Renal pelvis (tissue), 4 donors: ENCODE data around the gene TMEM165. TPM values are rescaled to one million over a fixed set of nuclear protein-coding genes. Genes with fewer than 3 reads are reported as not detected.

Experiments used
- DNase-seq: peaks from one replicate; pipeline ENCODE4 v3.0.0-alpha.2; 2013
- polyA plus RNA-seq, 3 donors: library from polyadenylated mRNA; unstranded; fragments of 120-200 nt; gene quantifications; one replicate each; pipeline ENCODE4 v1.2.1, GENCODE V29; 2013; ENCODE audit not compliant: insufficient read length in 3 of 3

The TMEM165 gene
- polyA plus RNA-seq, 3 donors = 71.1 to 87.6 (median 85.8) TPM

DNA sequence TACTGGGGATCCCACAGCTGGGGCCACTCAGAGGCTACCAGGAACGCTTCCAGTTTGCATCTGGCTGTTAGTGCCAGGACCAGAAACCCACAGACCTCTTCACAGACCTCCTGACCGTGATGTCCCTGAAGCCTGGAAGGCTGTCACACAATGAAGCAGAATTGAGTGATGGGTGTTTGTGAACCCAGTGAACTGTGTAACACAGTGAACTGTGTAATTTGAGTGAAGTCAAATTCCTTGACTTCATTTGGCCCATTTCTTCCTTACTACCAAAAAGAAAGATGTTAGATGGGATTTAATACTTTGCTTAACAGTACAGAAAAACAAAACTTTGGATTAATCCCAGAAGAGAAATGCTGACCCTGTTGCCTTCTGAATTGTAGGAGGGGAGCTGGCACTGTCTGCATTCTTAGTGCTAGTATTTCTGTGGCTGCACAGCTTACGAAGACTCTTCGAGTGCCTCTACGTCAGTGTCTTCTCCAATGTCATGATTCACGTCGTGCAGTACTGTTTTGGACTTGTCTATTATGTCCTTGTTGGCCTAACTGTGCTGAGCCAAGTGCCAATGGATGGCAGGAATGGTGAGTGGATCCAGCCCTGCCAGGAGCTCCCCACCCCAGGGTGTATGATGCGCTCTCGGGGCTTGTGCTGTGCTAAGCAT is 31.9 kb upstream of the TMEM165 start:
- DNase-seq = peak; percentile 43

DNA sequence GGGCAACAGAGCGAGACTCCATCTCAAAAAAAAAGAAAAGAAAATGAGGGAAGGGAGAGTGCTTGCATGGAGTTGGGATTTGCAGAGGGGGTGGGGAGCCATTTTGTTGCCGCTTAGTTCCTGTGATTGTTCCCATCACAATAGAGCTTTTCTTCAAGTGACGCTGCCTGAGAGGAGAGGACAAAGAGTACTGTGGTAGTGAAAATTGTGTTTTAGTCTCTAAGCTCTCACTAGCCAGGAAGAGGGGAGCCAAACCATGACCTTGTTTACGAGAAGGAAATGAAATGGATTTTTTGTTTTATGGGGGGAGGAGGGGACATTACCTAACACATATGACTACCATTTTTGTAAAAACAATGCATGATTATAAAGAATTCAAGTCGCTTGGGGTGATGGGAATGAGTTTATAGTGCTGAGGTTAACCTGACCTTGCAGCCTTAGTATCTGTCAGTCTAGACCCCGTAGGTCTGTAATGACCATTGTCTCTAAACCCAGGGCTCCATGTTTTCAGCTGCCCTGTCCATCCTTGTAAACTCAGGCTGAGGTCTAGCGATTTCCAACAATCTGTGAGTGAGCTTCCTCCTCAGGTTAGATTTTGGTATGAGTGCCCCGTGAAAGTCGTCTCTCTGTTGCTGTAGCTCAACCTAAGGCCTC is 30.9 kb upstream of the TMEM165 start:
- DNase-seq = no peak

DNA sequence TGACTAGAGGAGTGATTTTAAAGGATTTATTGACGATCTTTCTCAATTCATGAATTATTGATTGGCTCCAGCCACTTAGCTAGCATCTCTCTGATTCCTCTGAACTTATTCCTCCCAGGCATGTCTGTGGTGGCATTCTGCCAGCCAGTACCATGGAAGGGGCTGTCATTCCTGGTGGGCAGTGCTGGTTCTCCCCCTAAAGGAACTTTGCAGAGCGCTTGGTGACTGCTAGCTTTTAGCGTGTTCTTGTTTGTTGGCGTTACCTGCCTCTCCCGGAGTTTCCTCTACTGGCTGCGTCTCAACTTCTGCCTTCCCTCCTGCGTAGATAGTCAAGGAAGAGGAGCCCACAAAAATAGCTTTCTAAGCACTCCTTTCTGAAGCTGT is 30.4 kb upstream of the TMEM165 start:
- no peak for DNase-seq

DNA sequence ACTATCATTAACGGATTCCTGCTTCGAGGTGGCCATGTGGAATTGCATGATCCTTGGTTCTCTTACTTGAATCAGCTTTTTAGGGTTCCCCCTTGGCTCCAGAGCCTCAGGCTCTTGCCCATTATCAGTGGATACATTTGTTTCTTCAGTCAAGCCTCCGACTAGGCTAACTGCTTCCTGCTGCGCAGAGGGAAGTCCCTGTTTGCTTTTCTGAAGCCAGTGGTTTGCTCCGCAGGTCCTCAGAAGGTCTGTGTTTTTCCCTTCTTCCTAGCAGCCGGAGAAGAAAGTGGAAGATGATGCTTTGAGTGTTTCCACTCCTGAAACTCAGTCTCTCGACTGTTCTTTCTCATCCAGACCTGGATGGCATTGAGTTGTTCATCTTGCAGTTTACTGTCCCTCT is 29.1 kb upstream of the TMEM165 start:
- no peak for DNase-seq

DNA sequence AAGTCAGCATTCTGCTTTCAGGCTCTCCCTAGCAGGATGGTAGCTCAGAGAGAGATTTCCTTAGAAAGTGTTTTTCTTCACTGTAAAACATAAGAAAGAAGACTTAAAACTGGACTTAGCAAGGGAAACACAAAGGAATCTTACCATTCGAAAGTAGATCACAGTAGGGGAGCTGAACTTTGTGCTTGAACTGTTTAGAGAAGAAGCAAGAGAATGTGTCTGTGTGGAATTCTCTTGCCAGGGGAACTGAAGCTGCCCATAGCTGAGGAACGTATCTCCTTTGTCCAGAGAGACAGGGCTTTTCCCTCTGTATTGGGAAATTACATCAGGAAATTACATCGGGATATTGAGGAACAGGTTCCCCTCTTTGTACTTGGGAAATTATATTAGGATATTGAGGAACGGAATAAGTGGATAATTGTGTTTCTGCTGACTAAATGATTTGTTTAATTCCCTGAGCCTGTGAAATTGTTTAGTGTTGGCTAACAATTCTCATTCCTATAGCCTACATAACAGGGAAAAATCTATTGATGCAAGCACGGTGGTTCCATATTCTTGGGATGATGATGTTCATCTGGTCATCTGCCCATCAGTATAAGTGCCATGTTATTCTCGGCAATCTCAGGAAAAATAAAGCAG is 28.6 kb upstream of the TMEM165 start:
- DNase-seq = no peak

DNA sequence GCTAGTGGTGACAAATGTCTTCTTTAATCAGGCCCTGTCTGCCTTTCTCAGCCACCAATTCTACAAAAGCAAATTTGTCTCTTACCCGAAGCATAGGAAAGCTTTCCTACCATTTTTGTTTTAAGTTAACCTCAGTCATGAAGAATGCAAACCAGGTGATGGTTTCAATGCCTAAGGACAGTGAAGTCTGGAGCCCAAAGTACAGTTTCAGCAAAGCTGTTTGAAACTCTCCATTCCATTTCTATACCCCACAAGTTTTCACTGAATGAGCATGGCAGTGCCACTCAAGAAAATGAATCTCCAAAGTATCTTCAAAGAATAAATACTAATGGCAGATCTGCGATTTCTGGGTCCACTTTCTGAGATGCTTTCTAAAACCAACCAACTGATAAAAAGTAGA is 25.8 kb upstream of the TMEM165 start:
- no peak for DNase-seq

DNA sequence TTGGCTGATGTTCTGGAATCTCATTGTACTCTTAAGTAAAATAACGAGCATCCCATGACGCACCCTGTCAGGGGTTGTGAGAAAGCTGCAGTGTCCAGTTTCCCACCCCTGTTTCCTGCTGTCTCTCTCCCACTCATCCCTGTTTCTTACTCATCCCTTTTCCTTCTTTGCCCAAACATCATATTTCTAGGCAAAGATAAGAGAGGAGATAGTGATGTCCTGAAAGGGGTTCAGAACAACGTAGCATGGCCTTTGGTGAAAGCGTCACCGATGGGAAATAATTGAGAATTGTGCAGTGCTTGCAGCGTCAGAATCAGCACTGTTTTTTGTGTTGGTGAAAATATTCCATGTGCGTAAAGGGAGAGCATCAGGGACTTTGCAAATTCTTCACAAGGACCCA is 23.5 kb upstream of the TMEM165 start:
- DNase-seq = no peak

DNA sequence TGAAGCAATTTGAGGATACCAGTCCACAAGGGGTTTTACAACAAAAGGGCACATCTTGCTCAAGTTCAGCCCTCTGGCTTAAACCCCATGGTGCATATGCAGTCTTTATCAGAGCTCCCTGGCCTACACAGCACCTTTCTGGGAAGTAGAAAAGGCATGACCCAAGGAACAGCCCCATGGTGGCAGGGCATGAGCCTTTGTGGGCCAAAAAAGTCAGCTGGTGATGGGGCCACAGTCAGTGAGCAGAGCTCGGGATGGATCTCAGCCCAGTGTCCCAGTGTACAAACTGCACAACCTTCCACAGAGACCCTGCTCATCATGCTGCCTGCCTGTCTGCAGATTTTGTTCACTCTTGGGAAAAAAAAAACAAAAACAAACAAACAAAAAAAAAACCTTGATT is 22.3 kb upstream of the TMEM165 start:
- no peak for DNase-seq

DNA sequence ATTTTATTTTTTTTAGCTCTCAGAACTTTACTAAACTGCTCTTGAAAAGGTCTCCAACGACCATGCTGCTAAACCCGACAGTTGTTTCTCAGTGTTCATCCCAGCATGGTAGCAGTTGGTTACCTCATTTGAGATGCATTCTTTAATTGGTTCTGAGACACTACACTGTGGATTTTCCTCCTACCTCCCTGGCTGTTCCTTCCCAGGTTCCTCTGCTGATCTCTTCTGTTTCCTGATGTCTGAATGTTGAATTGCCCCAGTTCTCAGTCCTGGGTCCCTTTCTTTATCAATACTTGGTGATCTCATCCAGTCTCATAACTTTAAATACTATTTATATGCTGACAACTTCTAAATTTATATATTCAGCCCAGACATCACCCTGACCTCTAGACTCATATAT is 19.1 kb upstream of the TMEM165 start:
- DNase-seq = no peak

DNA sequence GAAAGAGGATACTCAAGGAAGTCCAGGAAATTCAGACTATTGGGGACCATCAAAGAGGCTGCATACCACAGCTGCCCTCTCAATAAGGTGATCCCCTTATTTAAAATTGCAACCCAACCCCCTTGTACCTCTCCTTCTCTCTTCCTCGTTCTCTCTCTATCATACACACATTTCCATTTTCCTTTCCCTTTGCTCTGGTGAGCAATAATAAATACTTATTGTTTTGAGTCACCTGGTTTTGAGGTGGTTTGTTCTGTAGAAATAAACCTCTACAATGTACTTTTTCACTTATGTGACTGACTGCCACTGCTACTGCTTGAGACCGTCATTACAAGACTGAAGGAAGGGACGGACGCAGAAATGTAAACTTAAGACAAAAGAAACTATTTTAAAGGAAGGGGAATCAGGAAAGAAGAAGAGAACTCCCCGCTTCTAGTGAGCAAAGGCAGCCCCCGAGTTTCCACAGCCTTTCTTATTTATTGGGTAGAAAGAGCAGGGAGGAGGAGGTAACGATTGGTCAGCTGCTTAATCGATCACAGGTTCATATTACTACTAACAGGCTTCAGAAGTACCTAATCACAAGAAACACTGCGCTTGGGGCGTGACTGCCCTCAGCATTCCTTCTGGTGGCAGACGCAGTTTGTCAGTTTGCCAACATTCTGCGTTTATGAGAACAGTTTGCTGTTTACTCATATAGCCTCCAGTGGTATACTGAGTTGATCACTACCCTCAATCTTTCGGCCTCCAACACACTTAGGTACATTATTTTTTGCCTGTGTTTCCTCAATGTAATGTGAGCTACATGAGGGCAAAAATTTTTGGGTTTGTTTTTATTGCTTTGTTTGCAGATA is 16.9 kb upstream of the TMEM165 start:
- DNase-seq = no peak

DNA sequence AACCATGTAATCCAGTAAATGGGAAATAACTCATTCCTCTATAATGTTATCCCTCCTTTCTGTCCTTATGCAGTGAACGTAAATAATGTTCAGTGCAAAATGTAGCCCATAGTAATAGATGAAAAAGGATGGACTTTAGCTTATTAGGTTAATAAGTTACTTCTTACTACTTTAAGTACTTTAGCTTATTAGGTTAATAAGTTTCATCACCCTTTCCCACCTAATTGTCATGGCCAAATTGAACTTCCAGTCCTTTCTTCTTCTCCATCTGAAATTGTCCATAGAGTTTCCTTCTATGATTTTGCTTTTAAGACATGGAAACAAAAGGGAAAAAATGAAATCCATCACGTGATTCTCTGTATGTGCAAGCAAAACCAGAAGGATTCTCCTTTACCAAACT is 15.2 kb upstream of the TMEM165 start:
- DNase-seq = no peak

DNA sequence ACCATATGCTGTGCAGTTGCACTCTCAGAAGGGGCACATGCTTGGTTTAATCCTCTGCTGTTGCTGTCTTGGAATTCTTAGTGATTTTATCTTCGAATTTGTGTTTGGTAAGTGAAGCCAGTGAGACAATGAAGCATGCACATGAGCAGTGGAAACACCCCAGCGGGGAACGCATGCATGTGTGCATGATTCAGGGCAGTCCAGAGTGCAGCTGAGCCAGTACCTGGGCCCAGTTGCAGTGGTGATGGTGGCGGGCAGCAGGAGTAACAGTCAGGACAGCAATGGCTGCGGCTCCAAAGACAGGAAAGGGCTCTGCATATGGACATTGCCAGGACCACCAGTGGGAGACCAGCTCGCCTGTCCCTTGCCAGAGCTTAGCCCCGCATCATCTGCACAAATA is 14.3 kb upstream of the TMEM165 start:
- DNase-seq = no peak

DNA sequence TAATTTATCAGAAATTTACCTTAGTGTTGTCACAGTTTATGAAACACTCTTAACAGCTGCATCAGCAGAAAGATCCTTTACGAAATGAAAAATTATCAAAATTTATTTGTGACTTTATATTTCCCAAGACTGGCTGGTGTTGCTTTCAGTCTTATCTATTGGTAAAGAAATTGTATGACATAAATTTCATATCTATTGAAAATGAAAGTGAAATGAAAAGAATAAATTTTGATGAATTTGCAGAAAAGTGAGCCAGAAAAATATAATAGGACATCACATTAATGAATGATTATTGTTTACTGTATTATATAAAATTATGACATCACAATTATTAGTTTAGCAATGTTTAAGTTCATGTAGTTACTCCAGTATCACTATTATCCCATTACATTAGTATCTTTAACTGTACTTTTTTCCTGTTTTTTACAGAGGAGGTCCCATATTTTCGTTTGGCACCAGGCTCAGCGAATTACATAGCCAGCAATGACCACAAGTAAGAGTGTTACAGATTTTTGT is 13.2 kb upstream of the TMEM165 start:
- no peak for DNase-seq

DNA sequence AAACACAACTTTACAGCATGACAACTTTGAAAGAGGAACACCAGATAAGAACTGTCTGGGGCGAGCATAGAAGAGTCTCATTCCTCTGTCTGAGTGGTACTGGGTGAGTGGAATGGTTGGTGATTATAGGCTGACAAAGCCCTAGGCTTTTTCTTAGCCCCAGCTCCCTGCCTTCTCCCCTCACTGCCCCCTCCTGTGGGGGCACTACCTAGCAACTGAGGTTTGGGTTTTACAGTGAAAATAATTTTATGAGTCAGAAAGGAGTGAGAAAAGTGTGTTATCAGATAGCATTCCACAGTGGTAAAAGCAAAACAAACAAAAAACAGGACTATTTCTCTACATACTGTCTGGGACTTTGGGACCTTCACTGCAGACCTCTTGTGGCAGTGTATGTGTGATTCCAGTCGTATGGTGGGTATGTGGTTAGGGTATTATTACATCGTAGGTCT is 10.5 kb upstream of the TMEM165 start:
- DNase-seq = no peak

DNA sequence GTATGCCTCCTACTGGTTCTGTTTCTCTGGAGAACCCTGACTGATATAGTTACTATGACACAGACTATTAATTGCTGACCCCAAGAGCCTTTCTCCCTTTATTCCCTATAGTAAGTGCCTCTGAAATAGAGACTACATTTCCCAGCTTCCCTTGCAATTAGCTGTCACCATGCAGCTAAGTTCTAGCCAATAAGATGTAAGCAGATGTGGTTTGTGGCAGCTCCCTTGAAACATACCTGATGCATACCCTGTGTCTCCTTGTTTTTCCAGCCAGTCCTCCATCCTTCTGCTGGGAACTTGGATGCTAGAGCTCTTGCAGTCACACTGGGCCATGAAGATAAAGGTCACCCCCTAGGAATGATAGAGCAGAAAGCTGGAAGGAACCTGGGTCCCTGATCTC is 9.7 kb upstream of the TMEM165 start:
- DNase-seq = no peak

DNA sequence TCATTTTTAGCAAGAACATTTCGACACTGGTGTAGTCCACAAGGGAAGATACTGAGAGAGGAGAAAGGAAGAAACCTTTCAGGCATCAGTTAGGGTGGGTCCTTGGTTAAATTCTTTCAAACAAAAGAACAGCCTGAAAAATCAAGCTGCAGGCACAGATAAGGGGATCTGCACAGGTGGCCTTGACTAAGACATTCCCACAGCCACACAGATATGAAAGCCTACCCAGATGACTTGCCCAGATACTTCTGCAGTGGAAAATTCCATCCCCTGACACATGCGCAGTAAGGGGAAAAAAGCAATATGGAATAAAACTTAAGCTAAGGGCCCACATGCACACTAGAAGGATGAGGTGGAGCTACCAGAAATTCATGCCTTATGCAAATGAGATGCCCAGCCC is 8.9 kb upstream of the TMEM165 start:
- no peak for DNase-seq

DNA sequence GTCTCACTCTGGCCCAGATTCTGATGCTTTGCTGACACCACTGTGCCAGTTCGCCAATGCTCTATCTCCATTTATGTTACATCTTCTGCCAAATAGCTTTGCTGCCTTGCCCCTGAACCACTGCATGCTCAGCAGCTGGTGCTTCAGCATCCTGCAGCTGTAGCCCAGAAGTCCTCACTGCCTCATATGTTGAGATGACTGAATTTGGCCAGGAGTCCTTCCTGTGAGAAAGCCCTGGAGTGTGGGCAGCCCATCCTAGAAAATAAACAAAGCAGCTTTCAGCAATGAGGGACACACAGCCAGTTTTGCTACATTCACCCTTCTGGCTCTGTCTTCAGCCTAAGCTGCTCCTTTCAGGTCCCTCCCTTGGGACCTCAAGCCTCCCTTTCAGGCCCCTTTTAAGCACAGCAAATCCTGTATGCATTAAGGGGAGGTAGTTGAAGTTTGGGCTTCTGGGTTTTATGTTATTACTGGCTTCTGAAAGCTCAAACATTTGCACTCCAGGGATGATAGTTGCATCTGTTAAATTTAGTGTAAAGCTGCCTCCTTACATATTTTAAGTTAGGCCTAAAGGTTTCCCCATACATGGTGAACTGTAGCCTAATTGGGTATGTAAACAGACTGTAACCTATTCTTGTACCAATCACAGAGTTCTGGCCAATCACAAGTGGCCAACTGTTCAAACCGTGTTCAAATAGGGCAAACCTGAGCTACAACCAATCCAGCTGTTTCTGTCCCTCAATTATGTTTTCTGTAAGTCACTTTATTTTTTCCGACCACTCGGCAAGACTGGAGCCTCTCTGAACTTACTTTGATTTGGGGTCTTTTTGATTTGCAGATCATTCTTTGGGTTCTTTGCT is 2.1 kb upstream of the TMEM165 start:
- DNase-seq = no peak

DNA sequence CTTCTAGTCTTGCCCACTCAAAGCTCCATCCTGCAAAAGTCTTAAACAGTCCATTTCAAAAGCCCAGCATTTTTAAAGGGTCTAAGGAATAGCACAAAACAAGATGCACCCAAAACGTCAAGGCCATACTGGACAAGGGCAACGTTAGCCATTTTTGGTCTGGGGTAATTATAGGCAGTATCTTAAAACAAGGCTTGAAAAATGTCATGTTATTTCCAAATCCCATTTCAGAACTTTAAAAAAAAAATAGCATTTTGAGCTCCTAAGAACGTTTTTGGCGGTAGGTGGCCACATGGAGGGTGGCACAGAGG is 584 bp upstream of the TMEM165 start:
- DNase-seq = no peak

DNA sequence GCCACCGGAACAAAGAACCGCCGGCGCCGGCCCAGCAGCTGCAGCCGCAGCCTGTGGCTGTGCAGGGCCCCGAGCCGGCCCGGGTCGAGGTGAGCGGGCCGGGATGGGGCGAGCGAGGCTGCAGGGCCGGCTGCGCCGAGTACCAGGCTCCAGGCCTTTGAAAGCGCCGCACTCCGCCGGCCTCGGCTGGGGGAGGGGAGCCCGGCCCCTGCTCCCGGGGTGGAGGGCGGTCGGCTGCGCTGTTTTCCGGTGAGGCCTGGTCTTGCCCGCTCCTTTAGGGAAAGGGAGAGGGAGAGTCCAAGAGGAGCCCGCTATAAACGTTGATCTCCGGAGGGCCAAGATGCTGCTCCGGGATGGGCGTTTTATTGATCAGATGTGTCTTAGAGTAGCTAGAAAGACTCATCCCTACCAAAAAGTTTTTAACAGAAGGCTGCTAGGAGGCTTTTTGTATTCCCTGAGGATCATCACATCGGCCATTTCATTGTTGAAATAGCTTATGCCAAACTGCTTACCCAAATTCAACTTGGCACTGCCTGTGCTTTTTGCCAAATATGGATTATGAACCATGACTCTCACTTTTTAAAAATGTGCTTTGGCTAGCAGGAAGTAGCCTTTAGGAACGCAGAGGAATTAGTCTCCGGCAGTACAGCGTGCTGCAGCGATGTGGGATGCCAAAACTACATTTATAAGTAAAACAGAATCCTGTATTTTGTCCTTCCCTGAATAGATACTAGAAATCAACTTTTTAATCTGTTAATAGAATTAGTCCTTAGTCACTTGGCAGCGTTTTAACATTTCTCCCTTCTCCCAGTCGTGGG is 760 bp downstream of the TMEM165 start:
- DNase-seq = peak; percentile 54

DNA sequence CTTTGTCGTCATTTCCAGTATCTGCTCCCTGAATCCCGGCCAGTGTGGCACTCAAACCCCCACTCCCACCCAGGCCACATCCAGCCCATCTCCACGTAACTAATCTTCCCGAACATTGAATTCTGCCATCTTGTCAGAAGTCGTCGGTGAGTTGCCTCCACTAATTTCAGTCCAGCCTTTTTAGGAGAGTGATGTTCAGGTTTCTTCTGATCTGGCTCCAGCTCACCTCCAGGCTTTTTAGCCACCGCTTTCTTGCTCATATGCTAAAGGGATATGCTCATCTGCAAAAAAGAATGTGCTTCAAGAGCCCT is 1.3 kb downstream of the TMEM165 start:
- no peak for DNase-seq
